Natural killer cell (primary cell): ENCODE measurements around the gene MMP24. TPM values are rescaled to one million over a fixed set of nuclear protein-coding genes. Genes with fewer than 3 reads are reported as not detected.
A peak's percentile ranks its signal among the peaks of the same experiment; 100 is the strongest.

Source experiments
- ATAC-seq, 3 donors: fragments of 150-1000 bp in 2 of 3; fragments of 200-7000 bp in 1 of 3; cut with Tn5 transposase; 1 replicate in 1 of 3; 2 replicates in 2 of 3; pipeline ENCODE4 v1.10.0; 2021; ENCODE audit warnings: mild to moderate bottlenecking in 2 of 3, moderate library complexity in 2 of 3
- DNase-seq, 2 donors: peaks; one replicate each; pipeline versions ENCODE4 v3.0.0 to v3.0.0-alpha.2; 2013 to 2021; ENCODE audit warnings: mixed read lengths in 1 of 2
- H3K27ac ChIP-seq: one replicate; pipeline ENCODE4 v1.5.1; 2013; ENCODE audit warnings: mild to moderate bottlenecking, low read length
- H3K27me3 ChIP-seq: one replicate; pipeline ENCODE4 v1.6.1; 2013; ENCODE audit warnings: low read length; ENCODE audit not compliant: control insufficient read depth, insufficient read depth
- H3K36me3 ChIP-seq: one replicate; pipeline ENCODE4 v1.6.1; 2013; ENCODE audit warnings: low read length; ENCODE audit not compliant: control insufficient read depth, insufficient read depth
- H3K4me1 ChIP-seq: one replicate; pipeline ENCODE4 v1.6.1; 2013; ENCODE audit warnings: low read length; ENCODE audit not compliant: control insufficient read depth, insufficient read depth
- H3K4me3 ChIP-seq: one replicate; pipeline ENCODE4 v1.5.1; 2013; ENCODE audit warnings: low read length
- H3K9me3 ChIP-seq: one replicate; pipeline ENCODE4 v1.6.1; 2013; ENCODE audit warnings: low read length; ENCODE audit not compliant: control insufficient read depth, insufficient read depth
- H3K27ac Mint-ChIP-seq, 2 donors: one replicate each; pipeline ENCODE4 v1.8.0; 2022; ENCODE audit warnings: mild to moderate bottlenecking in 2 of 2, mixed read lengths in 2 of 2, moderate library complexity in 1 of 2
- H3K27me3 Mint-ChIP-seq, 2 donors: one replicate each; pipeline ENCODE4 v1.8.0; 2022; ENCODE audit warnings: low read depth in 2 of 2, mixed read lengths in 2 of 2
- H3K36me3 Mint-ChIP-seq: one replicate; pipeline ENCODE4 v1.8.0; 2022; ENCODE audit warnings: mixed read lengths
- H3K4me1 Mint-ChIP-seq, 2 donors: one replicate each; pipeline ENCODE4 v1.8.0; 2022; ENCODE audit warnings: mixed read lengths in 2 of 2
- H3K4me3 Mint-ChIP-seq: one replicate; pipeline ENCODE4 v1.8.0; 2022; ENCODE audit warnings: mild to moderate bottlenecking, moderate library complexity, mixed read lengths
- H3K9me3 Mint-ChIP-seq, 2 donors: one replicate each; pipeline ENCODE4 v1.8.0; 2022; ENCODE audit warnings: mixed read lengths in 2 of 2
- WGBS: methylation state at CpG from one replicate; pipeline ENCODE4 v1.1.7; 2013; ENCODE audit warnings: missing lambda C conversion rate; ENCODE audit not compliant: insufficient coverage; 5-methylcytosine and 5-hydroxymethylcytosine counted together
- intact Hi-C: fragments of 100-400 bp; cut with micrococcal nuclease; formaldehyde crosslinking; loops from one replicate; pipeline ENCODE4 v1.14.2; 2022
- total RNA-seq, 4 donors: library from RNA; stranded (reverse); fragments of 120-200 nt in 1 of 4; gene quantifications; one replicate each; pipeline versions ENCODE4 v1.2.3 to v1.2.4, GENCODE V29; 2013 to 2022
- TF ChIP-seq, protein P1 (sequence below): fragments of 200-600 bp; IDR thresholded peaks from one replicate; pipeline ENCODE4 v1.8.0; 2022; ENCODE audit warnings: antibody characterized with exemption

The MMP24 gene
- total RNA-seq, 3 donors from 2014 or later (not counting 1 experiment from before 2014, with no cell fraction given), result 0.14 to 0.18 (median 0.16) TPM

DNA sequence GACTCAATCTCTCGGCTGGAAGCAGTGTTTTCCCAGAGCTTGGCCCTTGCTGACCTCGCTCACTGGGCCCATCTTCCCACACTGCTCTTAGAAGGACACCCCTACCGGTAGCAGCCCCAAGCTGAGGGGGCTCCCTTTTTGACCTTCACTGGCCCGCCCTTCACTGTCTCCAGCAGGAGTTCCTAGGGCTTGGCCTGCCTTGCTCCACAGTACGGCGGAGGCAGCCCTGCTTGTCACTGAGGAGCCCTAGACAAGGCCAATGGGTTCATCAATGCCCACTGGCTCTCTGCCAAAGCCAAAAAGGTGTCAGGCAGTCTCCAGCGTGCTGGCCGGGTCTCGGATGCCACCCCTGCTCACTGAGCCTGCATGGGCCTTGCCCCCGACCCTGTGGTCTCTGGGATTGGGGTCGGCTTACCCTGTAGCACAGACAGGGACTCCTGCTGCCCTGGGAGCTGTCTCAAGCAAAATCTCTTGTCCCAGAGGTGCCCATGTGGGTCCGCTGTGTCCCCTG, 49.3 kb downstream of the MMP24 start:
- H3K4me1 ChIP-seq, result peaks cover 29% of the 10 kb centered on the region
- no peaks in the 10 kb centered on the region for H3K9me3 Mint-ChIP-seq
- TF ChIP-seq, protein P1, sequence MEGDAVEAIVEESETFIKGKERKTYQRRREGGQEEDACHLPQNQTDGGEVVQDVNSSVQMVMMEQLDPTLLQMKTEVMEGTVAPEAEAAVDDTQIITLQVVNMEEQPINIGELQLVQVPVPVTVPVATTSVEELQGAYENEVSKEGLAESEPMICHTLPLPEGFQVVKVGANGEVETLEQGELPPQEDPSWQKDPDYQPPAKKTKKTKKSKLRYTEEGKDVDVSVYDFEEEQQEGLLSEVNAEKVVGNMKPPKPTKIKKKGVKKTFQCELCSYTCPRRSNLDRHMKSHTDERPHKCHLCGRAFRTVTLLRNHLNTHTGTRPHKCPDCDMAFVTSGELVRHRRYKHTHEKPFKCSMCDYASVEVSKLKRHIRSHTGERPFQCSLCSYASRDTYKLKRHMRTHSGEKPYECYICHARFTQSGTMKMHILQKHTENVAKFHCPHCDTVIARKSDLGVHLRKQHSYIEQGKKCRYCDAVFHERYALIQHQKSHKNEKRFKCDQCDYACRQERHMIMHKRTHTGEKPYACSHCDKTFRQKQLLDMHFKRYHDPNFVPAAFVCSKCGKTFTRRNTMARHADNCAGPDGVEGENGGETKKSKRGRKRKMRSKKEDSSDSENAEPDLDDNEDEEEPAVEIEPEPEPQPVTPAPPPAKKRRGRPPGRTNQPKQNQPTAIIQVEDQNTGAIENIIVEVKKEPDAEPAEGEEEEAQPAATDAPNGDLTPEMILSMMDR, result no peak
- H3K36me3 ChIP-seq, result peaks cover 33% of the 10 kb centered on the region
- WGBS, result 96% methylated on average over 12 of the region's 12 CpGs
- H3K27me3 Mint-ChIP-seq, result no peaks in the 10 kb centered on the region
- no peak overlapping the region for H3K27ac ChIP-seq
- H3K9me3 ChIP-seq, result no peaks in the 10 kb centered on the region
- DNase-seq, result no peak
- H3K36me3 Mint-ChIP-seq, result no peaks in the 10 kb centered on the region
- H3K4me1 Mint-ChIP-seq, result peaks cover 16 to 33% of the 10 kb centered on the region in 2 donors
- intact Hi-C loops, result no loop called here
- no peak overlapping the region for H3K4me3 ChIP-seq
- H3K4me3 Mint-ChIP-seq, result peak overlapping the region; percentile 95
- peak overlapping the region; percentile 97 to 100 for H3K27ac Mint-ChIP-seq
- no peaks in the 10 kb centered on the region for H3K27me3 ChIP-seq
- no peak for ATAC-seq

DNA sequence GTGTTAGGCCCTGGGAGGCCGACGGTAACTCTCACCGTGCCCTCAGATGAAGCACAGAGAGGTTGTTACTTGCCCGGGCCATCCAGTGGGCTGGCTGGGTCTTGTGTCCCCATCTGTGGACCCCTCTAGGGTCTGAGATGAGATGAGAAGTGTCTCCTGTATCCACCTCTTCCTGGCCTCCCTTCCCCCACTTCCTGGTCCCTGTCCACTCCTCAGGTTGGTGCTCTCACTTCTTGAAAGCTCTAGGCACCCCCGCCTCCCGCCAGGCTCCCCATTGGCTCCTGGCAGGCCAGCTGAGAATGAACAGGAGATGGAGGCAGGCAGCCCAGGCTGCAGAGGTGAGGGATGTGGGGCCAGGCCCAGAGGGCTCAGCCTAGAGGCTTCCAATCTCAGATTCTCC, 49.9 kb downstream of the MMP24 start:
- no peak for ATAC-seq
- H3K9me3 ChIP-seq, result no peaks in the 10 kb centered on the region
- no peaks in the 10 kb centered on the region for H3K36me3 Mint-ChIP-seq
- H3K27me3 Mint-ChIP-seq, result no peaks in the 10 kb centered on the region
- H3K4me1 ChIP-seq, result peaks cover 29% of the 10 kb centered on the region
- intact Hi-C loops, result no loop called here
- H3K27ac Mint-ChIP-seq, result peak overlapping the region; percentile 97 to 100
- TF ChIP-seq, protein P1, result no peak
- DNase-seq, result no peak
- peaks cover 34% of the 10 kb centered on the region for H3K36me3 ChIP-seq
- no peaks in the 10 kb centered on the region for H3K9me3 Mint-ChIP-seq
- H3K4me3 Mint-ChIP-seq, result peak overlapping the region; percentile 95
- H3K27me3 ChIP-seq, result no peaks in the 10 kb centered on the region
- 96% methylated on average over 6 of the region's 6 CpGs for WGBS
- H3K27ac ChIP-seq, result peak overlapping the region; percentile 95
- H3K4me3 ChIP-seq, result no peak overlapping the region
- peaks cover 16 to 33% of the 10 kb centered on the region in 2 donors for H3K4me1 Mint-ChIP-seq

DNA sequence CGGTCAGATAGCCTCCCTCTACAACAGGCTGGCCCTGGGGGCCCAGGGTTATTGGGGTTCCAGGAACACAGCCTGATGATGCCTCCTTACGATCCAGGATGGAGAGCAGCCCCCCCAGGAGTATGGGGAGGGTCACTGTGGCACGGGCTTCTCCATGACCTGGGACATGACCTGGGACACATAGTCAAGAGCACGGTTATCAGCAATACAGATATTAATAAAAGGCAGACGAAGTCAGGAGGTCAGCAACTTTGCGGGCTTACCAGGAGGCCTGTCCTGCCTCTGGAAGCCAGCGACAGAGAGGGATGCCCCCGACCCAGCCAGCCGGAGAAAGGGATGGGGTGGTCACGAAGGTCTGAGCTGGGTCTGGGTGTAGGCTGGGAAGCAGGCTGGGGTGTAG, 50.6 kb downstream of the MMP24 start:
- peak overlapping the region; percentile 95 for H3K27ac ChIP-seq
- TF ChIP-seq, protein P1, result no peak
- H3K4me3 ChIP-seq, result peak overlapping the region; percentile 67
- Mint-ChIP-seq H3K4me3 (peak overlapping the region; percentile 95), H3K27me3 (no peaks in the 10 kb centered on the region), H3K27ac (peak overlapping the region; percentile 97 to 100), H3K9me3 (no peaks in the 10 kb centered on the region), H3K36me3 (no peaks in the 10 kb centered on the region), H3K4me1 (peaks cover 16 to 33% of the 10 kb centered on the region in 2 donors)
- no peaks in the 10 kb centered on the region for H3K27me3 ChIP-seq
- DNase-seq, result no peak
- WGBS, result 3% methylated on average over 9 of the region's 10 CpGs
- peaks cover 30% of the 10 kb centered on the region for H3K36me3 ChIP-seq
- peaks cover 29% of the 10 kb centered on the region for H3K4me1 ChIP-seq
- no peak for ATAC-seq
- intact Hi-C loops, result no loop called here
- no peaks in the 10 kb centered on the region for H3K9me3 ChIP-seq
